ENCODE results near the gene CMIP.

The CMIP gene

GRCh38 chr16:81610144-81610842 is 165.7 kb downstream of the CMIP start:
- DNase-seq = no peak

DNA sequence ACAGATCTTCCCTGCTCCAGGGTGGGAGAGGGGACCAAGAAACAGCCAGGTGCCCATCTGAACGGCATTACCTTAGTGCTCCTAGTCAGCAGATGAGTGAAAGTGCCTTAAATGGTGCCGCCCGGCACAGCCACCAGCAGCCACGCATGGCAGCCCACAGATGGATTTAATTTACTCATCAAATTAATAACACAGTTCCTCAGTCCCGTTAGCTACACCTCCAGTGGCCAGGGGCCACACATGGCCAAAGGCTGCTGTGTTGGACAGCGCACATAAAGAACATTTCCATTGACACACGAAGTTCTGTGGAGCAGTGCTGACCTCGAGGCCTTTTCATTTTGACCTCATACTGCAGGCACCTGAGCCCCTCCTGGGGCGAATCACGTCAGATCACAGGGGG is 166.3 kb downstream of the CMIP start:
- DNase-seq = no peak

DNA sequence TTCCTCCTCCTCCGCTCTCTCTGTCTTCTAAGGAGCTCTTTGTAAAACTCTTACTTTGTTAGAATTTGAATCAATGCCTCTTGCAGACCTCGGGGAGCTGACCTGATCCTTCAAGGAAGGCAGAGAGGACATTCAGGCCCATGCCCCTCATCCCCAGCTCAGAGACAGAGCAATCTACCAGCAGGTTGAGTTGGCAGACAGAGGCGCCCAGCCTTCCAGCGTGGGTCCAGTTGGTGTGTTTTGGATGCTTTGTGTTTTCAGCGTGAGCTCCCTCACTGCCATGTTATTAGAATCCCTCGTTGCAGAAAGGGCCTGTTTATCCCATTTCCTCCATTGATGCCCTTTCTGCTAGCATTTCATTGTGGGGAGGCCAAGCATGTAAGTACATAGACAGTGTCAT is 167.1 kb downstream of the CMIP start:
- DNase-seq = no peak

GRCh38 chr16:81612351-81613163 is 167.9 kb downstream of the CMIP start:
- DNase-seq = no peak

GRCh38 chr16:81614171-81614570 is 169.6 kb downstream of the CMIP start:
- DNase-seq = no peak

DNA sequence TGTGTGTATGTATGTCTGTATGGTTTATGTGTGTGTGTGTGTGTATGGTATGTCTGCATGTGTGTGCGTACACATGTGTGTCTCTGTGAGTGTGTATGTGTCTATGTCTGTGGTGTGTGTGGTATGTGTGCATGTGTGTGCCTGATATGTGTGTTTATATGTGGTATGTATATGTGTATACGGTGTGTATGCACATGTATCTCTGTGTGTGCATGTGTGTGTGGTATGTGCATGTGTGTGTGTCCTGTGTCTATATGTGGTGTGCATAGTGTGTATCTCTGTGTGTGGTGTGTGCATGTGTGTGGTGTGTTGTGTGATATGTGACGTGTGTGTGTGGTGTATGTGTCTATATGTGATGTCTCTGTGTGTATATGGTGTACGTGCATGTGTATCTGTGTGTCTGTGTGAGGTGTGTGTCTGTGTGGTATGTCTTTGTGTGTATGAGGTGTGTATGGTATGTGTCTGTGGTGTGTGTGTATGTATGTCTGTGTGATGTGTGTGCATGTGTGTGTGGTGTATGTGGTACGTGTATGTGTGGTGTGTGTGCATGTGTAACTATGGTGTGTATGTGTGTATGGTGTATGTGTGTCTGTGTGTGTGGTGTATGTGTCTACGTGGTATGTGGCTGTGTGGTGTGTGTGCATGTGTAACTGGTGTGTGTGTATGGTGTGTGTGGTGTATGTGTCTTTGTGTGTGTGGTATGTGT is 170.2 kb downstream of the CMIP start:
- no peak for DNase-seq

GRCh38 chr16:81615411-81615810 is 170.8 kb downstream of the CMIP start:
- no peak for DNase-seq

DNA sequence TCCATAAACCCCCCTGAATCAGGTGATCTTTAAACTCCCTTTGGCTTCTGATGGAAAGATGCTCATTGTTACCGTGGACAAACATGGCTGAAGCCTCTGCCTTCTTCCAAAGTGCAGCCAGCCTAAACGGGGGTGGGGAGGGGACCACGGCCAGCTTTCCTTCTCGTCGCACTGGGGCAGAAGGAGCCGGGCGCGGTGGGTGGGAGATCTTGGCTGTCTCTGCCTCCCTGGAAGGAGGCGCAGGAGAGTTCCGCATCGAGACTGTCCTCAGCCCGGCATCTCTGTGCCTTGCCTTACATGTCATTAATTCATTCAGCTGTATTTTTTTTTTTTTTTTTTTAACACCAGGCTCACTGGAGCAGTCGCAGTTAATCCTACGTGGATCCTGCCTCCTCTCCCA is 171.2 kb downstream of the CMIP start:
- DNase-seq = no peak

DNA sequence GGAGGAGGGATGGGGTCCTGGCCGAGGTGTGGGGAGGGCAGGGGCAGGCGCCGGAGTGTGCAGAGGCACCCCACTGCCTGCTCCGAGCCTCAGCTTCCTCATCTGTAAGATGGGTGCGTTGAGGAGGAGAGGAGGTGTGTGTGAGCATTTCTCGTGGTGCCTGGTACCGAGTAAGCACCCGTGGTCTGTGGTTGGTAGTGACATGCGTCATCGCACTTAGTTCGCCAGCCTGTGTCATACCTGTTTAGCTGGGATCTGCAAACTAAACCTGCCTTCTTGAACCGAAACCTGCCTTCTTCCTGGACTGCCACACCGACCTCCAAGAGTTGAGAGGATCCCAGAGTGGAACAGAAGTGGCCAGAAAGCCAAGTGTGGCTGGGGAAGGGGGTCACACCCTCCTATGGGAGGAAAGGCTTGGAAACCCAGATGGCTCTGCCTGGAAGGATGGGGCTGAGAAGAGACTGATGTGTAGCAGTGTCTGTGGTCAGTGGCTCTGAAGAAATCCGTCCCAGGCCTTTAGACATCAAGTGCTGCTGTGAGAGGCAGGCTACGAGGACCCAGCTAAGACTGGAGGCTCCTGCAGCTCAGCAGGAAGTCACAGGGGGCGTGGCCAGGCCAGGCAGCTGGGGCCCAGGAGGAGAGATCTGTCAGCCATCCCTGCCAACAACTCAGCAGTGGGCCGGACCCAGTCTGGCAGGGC is 171.9 kb downstream of the CMIP start:
- DNase-seq = peak; percentile 88

- no peak for DNase-seq
Observed at GRCh38 chr16:81617021-81617346, 172.4 kb downstream of the CMIP start.

- no peak for DNase-seq
Observed at GRCh38 chr16:81618187-81618586, 173.6 kb downstream of the CMIP start.

- no peak for DNase-seq
Observed at GRCh38 chr16:81618661-81619060, 174.1 kb downstream of the CMIP start.

DNA sequence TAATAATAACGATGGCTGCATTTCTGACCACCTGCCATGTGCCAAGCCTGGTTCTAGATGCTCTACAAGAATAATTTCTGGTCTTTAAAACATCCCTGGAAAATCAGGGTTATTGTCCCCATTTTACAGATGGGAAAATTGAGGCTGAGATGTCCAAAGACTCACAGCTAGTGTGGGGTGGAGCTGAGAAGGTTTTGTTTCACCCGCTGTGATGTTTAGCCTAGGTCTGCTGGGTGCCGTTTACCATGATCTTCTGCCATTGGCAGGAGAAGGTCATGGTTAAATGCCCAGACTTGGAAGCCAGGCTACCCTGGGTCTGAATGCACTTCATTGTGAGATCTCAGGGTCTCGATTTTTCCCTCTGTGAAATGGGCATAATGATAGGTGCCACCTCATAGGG is 175.4 kb downstream of the CMIP start:
- DNase-seq = no peak

DNA sequence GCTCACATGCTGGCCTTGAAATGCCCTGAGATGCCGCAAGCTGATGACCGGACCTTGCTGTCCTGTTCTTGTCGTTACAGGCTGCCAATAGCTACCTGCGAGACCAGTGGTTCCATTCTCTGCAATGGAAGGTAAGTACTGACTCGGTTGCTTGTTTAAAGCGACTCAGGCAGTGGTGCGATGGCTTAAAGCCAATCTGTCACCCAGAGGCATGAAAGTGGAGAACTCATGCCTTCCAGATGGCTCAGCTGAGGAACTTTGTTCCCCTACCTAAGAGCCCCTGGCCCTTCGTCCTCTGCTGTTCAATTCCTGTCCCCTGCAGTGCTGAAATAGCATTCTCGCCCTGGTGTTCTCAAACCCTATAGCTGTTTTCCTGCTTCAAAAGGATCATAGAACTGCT is 176.2 kb downstream of the CMIP start:
- no peak for DNase-seq

GRCh38 chr16:81621496-81621895 is 176.9 kb downstream of the CMIP start:
- DNase-seq = no peak

DNA sequence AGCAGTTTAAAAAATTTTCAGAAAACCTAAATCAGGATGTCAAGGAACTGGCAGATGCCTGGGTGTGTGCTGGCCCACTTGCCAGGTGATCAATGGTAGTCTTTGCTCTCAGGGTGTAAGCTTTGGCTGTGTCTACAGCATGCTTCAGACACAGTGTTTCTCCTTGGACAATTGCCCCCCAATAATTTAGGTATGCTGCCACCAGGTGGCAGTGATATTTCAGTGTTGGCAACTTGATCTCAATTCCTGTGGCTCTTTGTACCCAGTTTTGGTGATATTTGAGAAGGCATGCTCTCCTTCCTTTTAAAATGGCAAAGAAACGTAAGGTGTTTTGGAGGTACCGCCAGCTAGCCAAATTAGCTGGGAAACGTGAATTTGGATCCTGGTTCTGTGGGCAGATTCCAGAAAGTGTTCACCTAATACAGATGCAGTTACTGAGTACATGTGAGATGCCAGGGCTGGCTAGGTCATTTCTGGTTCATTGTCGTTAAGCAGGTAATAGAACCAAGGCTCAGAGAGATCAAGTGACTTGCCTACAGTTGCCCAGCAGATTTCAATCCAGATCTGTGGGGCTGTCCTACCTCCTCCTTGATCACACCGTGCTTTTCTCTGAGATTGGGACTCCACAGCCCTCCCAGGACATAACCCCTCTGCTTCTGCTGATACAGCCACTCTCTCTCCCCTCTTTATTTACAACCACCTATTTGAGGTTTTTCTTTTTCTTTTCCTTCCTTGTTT is 178.9 kb downstream of the CMIP start:
- peak; percentile 58 for DNase-seq

DNA sequence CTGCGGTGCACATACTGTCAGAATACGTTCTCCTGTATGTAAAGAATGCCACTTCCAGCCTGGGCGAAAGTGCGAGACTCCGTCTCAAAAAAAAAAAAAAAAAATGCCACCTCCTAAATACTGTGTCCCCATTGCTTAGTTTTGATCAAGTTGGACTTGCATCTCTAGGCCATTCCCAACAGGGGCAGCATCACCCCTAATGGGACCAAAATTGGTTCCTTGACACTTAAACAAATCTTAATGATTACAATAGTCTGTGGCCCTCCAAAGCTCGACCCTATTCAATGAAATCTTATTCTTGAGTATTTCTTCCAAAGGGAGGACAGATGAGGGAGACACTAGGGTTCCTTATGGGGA is 179.8 kb downstream of the CMIP start:
- DNase-seq = no peak

DNA sequence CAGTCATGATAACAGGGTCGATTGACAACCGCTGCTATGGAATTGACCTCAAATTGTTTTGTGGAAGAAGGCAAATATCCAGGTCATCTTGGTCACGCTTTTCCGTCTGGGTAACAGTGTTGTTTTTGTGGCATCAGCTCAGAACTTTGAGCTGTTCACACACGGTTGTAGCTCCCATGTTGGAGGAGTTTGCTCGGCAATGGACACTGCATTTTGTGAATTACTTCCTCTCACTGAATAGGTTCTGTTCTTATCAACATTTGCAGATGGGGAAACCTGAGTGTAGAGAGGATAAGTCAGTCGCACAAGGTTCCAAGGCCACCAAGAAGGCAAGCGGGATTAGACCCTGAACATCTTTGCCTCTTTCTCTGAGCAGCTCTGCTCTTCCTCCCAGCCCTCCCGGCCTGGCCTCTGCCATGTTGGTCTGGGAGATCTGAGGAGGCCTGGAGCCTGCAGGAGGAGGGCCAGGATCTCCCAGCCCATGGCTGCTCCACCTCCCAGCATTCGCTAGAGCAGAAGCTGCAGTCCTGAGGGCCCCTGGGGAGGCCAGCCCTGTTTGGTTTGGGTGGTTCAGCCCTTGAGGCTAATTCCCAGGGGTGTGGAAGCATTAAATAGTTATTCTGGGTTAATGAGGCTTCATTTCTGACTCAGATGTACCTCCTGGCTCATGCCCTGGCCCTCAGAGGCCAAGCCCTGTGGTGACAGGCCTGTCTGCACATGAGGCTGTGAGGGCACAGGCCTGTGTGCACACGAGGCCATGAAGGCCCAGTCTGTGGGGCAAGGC is 180.3 kb downstream of the CMIP start:
- no peak for DNase-seq

- DNase-seq = no peak
Observed at GRCh38 chr16:81625544-81626153, 181.0 kb downstream of the CMIP start.

- peak; percentile 39 for DNase-seq
Observed at GRCh38 chr16:81626181-81626674, 181.6 kb downstream of the CMIP start.

DNA sequence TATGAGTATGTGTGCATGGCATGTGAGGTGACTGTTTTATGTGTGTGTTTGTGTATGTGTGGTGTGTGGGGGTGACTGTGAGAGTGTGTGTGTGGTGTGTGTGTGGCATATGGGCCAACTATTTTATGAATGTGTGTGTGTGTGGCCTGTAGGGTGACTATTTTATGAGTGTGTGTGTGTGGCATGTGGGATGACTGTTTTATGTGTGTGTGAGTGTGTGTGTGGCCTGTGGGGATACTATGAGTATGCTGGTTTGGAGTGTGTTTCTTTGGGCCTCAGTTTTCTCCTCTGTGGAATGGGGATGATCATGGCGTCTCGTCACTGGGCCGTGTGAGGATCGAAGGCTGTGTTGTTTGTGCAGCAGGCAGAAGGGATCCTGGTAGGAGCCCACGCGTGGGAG is 182.4 kb downstream of the CMIP start:
- DNase-seq = no peak

Measured in activated CD4-positive, alpha-beta T cell treated with anti-CD3 and anti-CD28 coated beads, Interleukin-2, amount 50 U/mL, for 16 hours (primary cell).